ENCODE measurements around the gene GSTO2. TPM values are rescaled to one million over a fixed set of nuclear protein-coding genes. Genes with fewer than 3 reads are reported as not detected.
"Not testable (repeated sequence)": the region's sequence is repeated elsewhere in the genome, so short reads cannot be mapped to it uniquely, and the experiment has no call there.

GSTO2 gene
- 0.13 TPM in 1 of 2 replicates, not detected in the other for total RNA-seq (2014; rRNA removed; shearing (Covaris generic))

DNA sequence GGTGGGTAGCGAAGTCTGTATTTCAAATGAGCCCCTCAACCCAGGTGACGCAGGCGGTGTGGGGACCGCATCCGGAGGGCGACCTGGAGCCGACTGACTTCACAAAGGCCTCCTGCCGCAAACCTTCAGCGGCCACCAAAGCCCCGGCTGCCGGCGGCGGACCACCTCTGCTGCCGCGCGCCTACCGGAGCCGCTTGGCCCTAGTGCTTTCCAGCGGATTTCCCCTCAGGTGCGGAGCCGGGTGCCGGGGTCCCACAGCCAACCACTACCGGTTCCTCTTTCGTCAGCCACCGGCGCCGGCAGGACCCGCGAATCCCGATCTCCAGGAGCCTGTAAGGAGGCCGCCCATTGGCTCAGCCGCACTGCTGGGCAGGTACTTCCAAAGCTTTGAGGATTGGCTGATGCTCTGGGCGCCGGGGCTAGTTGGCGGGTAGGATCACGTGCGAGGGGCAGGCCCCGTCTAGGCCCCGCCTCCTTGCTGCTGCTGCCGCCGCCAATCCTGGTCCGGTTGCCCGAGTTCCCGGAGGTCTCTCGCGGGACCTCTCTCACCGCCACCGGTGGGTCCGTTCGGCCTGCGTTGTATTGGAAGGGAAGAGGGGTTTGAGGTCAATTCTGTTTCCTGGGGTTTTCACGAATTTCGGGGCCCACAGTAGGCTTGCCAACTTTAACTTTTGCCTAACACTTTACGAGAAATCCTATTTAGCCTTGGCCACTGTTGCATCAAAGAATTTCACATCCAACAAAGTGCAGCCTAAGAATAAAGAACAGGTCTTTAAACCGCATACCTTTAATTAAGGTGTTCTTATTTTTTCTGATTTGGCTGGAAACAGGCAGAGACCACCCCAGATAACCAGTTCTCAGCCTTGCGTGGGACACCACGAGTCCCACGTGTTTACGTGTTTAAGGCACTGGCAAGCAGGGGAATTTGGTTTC is at the start of gene GSTO2:
TSS of gene GSTO2 (plus strand) at position 472 of the 933 bp plus-strand sequence. CDS start 5,732 bp downstream, outside the sequence.
- DNase-seq (ENCODE audit: low read depth in 1 of 2, low spot score in 2 of 2) = peak; percentile 78 to 94
- Histone ChIP-seq H3K4me3 (peak within 1 kb of the TSS; percentile 55), H3K4me1 (replicated peaks) (no peaks in the 10 kb centered on the region), H3K9me3 (replicated peaks) (no peaks in the 10 kb centered on the region), H3K27ac (peak within 1 kb of the TSS; percentile 41; the same call in 1 of the 2 replicates), H3K27me3 (replicated peaks) (no peaks in the 10 kb centered on the region; the same call in 1 of the 2 replicates), H3K36me3 (peaks cover 54% of the 10 kb centered on the region)

DNA sequence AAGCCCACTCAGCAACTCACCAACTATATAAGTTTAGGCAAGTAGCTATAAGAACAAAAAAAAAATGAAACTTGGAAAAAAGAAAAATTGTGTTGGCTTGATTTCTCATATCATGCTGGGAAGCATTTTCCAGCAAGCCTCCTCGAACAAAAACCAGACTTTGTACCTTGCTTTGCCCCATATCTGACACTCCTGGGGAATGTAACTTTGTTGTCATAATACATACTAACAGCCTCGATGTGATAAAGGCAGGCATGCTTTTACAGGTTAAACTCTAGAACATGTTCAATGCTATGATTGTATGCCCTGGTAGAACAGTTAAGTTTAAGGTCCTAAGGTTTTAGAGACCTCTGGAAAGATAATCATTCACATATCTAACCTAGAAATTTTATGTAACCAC is 48.5 kb upstream of the GSTO2 start:
- Histone ChIP-seq H3K9me3 (replicated peaks) (no peaks in the 10 kb centered on the region), H3K4me3 (no peak overlapping the region), H3K4me1 (replicated peaks) (no peaks in the 10 kb centered on the region), H3K27me3 (replicated peaks) (peaks cover 14% of the 10 kb centered on the region), H3K27ac (no peak overlapping the region), H3K36me3 (no peaks in the 10 kb centered on the region)
- no peak for DNase-seq (ENCODE audit: low read depth in 1 of 2, low spot score in 2 of 2)

GRCh38 chr10:104223304-104223703 is 45.7 kb upstream of the GSTO2 start:
- Histone ChIP-seq H3K4me3 (no peak overlapping the region), H3K36me3 (no peaks in the 10 kb centered on the region), H3K9me3 (replicated peaks) (no peaks in the 10 kb centered on the region), H3K27me3 (replicated peaks) (peaks cover 20% of the 10 kb centered on the region), H3K27ac (no peak overlapping the region), H3K4me1 (replicated peaks) (no peaks in the 10 kb centered on the region)
- DNase-seq (ENCODE audit: low read depth in 1 of 2, low spot score in 2 of 2) = no peak

DNA sequence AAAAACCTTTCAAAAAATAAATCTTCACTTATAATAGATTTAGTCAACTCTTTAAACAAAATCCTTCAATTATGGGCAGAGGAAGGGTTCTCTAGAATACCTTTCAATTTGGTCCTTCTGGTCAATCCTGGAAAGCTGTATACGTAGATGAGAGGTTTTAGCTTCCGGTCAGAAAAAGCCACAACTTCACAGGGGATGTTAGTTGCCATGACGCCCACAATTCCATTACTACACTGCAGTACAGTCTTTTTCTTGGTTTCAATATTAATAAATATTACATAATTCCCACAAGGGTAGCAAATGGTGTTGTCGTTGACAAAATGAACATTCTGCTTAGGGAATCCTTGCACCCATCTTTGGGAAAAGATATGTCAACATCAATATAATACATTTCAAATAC is 38.5 kb upstream of the GSTO2 start:
- no peaks in the 10 kb centered on the region for H3K9me3 ChIP-seq (replicated peaks)
- no peak for DNase-seq (ENCODE audit: low read depth in 1 of 2, low spot score in 2 of 2)

DNA sequence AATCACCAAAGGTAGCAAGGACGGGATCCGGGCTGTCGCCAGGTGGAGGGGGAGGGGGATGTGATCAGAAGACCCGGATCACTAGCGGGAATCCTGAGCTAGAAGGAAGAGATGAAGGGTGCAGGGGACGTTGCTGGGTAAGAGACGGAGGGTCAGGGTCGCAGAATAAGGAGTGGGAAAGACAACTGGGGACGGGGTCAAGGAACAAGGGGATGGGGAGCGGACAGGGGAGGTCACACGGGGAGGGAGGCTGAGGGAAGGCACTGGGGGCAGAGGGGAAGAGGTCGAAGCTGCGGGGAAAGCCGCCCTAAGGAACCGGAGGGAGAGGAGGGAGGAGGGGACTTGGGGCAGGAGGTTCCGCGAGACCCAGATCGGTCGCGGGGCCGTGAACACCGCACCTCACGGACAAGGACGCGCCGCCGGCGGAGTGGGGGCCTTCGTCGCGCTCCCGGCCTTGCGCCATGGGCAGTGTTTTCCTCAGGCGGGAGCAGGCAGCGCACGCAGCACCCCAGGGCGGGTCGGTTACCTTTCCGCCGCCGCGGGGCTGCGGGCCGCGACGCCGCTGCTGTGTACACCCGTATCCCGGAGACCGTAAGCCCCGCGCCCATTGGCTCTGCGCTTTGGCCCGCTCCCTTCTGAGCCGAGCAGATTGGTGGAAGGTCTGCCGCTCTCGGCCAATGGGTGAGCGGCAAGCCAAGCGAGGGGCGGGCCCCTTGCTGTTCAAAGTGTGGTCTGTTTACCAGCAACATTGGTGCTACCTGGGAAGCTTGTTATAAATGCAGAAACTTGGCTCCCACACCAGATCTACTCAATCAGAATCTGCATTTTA is 37.0 kb upstream of the GSTO2 start, which contains the start of gene CFAP43:
TSS of gene CFAP43 (minus strand) at position 581 of the 829 bp plus-strand sequence. CDS start at position 463, 118 bp downstream.
- Histone ChIP-seq H3K36me3 (no peaks in the 10 kb centered on the region), H3K9me3 (replicated peaks) (no peaks in the 10 kb centered on the region)

More for the DNA sequence above, 38.5 kb upstream of the GSTO2 start:
- no peaks in the 10 kb centered on the region for H3K36me3 ChIP-seq
- no peak overlapping the region for H3K27ac ChIP-seq
- peaks cover 9% of the 10 kb centered on the region for H3K27me3 ChIP-seq (replicated peaks)
- no peak overlapping the region for H3K4me3 ChIP-seq
- no peaks in the 10 kb centered on the region for H3K4me1 ChIP-seq (replicated peaks)

DNA sequence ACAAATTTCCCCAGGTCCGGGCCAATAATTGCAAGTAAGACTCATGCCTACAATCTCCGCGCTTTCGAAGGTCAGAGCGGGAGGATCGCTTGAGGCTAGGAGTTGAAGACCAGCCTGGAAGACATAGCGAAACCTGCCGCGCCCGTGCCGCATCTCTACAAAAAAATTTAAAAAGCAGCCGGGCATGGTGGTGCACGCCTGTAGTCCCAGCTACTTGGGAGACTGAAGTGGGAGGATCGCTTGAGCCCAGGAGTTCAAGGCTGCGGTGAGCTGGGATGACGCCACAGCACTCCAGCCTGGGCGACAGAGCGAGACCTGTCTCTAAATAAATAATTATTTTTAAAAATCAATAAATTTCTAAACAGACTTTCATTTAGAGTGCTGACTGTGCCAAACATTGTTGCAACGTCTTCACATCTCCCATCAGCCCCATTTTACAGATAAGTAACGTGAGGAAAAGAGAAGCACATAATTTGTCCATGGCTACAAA is 36.3 kb upstream of the GSTO2 start:
- no peak for DNase-seq (ENCODE audit: low read depth in 1 of 2, low spot score in 2 of 2)
- Histone ChIP-seq H3K4me1 (replicated peaks) (no peaks in the 10 kb centered on the region), H3K27me3 (replicated peaks) (peaks cover 6% of the 10 kb centered on the region), H3K4me3 (peak overlapping the region; percentile 68), H3K9me3 (replicated peaks) (no peaks in the 10 kb centered on the region), H3K27ac (no peak overlapping the region), H3K36me3 (no peaks in the 10 kb centered on the region)

More for the DNA sequence above, 37.0 kb upstream of the GSTO2 start, which contains the start of gene CFAP43:
- DNase-seq (ENCODE audit: low read depth in 1 of 2, low spot score in 2 of 2) = peak; percentile 92 to 97
- Histone ChIP-seq H3K4me3 (peak within 1 kb of the TSS; percentile 68), H3K4me1 (replicated peaks) (no peaks in the 10 kb centered on the region), H3K27me3 (replicated peaks) (peaks cover 6% of the 10 kb centered on the region), H3K27ac (peak within 1 kb of the TSS; percentile 26; the same call in 1 of the 2 replicates)

DNA sequence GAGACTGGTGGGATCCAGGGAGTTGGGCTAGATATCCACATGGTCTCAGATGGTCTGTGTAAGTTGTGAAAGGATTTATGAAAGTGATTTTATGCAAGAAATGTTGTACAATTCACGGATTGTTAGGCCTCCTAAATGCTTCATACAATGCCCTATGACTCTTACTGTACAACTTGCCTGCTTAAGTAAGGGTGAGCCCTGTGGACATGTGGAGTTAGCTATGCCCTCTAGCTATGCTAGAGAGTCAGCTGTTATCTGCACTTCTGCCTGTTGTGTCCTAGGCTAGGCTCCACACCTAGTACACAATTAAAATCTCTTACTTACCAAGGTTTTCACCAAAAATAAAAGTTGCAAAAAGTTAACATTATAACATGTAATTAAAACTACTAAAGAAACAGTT is 35.2 kb upstream of the GSTO2 start:
- no peaks in the 10 kb centered on the region for H3K4me1 ChIP-seq (replicated peaks)
- H3K4me3 ChIP-seq = no peak overlapping the region
- no peaks in the 10 kb centered on the region for H3K36me3 ChIP-seq
- no peaks in the 10 kb centered on the region for H3K9me3 ChIP-seq (replicated peaks)
- no peak overlapping the region for H3K27ac ChIP-seq
- no peak for DNase-seq (ENCODE audit: low read depth in 1 of 2, low spot score in 2 of 2)
- peaks cover 7% of the 10 kb centered on the region for H3K27me3 ChIP-seq (replicated peaks)

- Histone ChIP-seq H3K4me1 (replicated peaks) (no peaks in the 10 kb centered on the region), H3K27me3 (replicated peaks) (peaks cover 13% of the 10 kb centered on the region), H3K36me3 (no peaks in the 10 kb centered on the region), H3K4me3 (no peak overlapping the region), H3K27ac (no peak overlapping the region), H3K9me3 (replicated peaks) (no peaks in the 10 kb centered on the region)
- no peak for DNase-seq (ENCODE audit: low read depth in 1 of 2, low spot score in 2 of 2)
These were observed 34.0 kb upstream of the GSTO2 start for GRCh38 chr10:104234934-104235333.

- no peaks in the 10 kb centered on the region for H3K36me3 ChIP-seq
- H3K27me3 ChIP-seq (replicated peaks) = peaks cover 10% of the 10 kb centered on the region
- H3K4me3 ChIP-seq = no peak overlapping the region
- no peaks in the 10 kb centered on the region for H3K9me3 ChIP-seq (replicated peaks)
- DNase-seq (ENCODE audit: low read depth in 1 of 2, low spot score in 2 of 2) = no peak
- H3K4me1 ChIP-seq (replicated peaks) = no peaks in the 10 kb centered on the region
- no peak overlapping the region for H3K27ac ChIP-seq
These were observed 33.2 kb upstream of the GSTO2 start for GRCh38 chr10:104235801-104236200.

- no peak overlapping the region for H3K27ac ChIP-seq
- H3K4me3 ChIP-seq = no peak overlapping the region
- H3K27me3 ChIP-seq (replicated peaks) = peaks cover 12% of the 10 kb centered on the region
- H3K9me3 ChIP-seq (replicated peaks) = no peaks in the 10 kb centered on the region
- no peaks in the 10 kb centered on the region for H3K4me1 ChIP-seq (replicated peaks)
- no peak for DNase-seq (ENCODE audit: low read depth in 1 of 2, low spot score in 2 of 2)
- no peaks in the 10 kb centered on the region for H3K36me3 ChIP-seq
These were observed 28.9 kb upstream of the GSTO2 start for GRCh38 chr10:104240078-104240477.

DNA sequence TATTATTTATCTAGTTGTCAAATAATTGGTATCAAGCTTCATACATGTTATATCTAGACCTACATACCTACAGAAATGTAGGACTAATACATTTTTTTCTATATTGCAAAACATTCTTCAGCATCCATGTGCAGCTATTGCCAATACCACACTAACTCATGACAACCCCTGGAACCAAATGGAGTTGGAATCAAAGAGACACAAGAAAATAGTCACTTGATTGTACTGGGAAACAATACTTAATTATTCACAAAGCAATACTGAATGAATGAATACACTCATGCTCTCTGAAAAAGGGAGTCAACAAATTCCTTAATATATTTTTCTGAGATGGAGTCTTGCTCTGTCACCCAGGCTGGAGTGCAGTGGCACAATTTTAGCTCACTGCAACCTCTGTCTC is 26.4 kb upstream of the GSTO2 start:
- peaks cover 11% of the 10 kb centered on the region for H3K27me3 ChIP-seq (replicated peaks)
- H3K36me3 ChIP-seq = no peaks in the 10 kb centered on the region
- H3K9me3 ChIP-seq (replicated peaks) = 0 out of 2 replicates have a peak, but pooled peaks cover 3% of the 10 kb centered on the region
- no peak for DNase-seq (ENCODE audit: low read depth in 1 of 2, low spot score in 2 of 2)
- H3K27ac ChIP-seq = no peak overlapping the region
- no peak overlapping the region for H3K4me3 ChIP-seq
- H3K4me1 ChIP-seq (replicated peaks) = no peaks in the 10 kb centered on the region

DNA sequence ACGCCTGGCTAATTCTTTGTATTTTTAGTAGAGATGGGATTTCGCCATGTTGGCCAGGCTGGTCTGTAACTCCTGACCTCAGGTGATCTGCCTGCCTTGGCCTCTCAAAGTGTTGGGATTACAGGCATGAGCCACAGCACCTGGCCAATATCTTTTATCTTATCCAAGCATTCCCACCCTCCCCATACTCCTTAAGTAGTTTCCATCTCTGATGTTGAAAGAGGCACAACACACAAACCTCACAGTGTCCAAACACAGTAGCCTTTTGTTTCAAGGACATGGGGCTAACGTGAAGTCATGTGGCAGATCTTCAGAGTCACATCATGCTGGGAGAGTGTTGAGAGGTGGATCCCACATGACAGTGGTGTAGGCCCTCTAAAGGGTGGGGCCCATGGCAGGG is 26.0 kb upstream of the GSTO2 start:
- H3K36me3 ChIP-seq; H3K4me1 ChIP-seq (replicated peaks); H3K27ac ChIP-seq; DNase-seq (ENCODE audit: low read depth in 1 of 2, low spot score in 2 of 2); H3K4me3 ChIP-seq; H3K27me3 ChIP-seq (replicated peaks); H3K9me3 ChIP-seq (replicated peaks): not testable (repeated sequence)

- peaks cover 3% of the 10 kb centered on the region; the same call in 1 of the 2 replicates for H3K9me3 ChIP-seq (replicated peaks)
- H3K27ac ChIP-seq = no peak overlapping the region
- no peak for DNase-seq (ENCODE audit: low read depth in 1 of 2, low spot score in 2 of 2)
- no peak overlapping the region for H3K4me3 ChIP-seq
- no peaks in the 10 kb centered on the region for H3K36me3 ChIP-seq
- H3K4me1 ChIP-seq (replicated peaks) = no peaks in the 10 kb centered on the region
- peaks cover 9% of the 10 kb centered on the region for H3K27me3 ChIP-seq (replicated peaks)
These were observed 25.5 kb upstream of the GSTO2 start for GRCh38 chr10:104243512-104243911.

All from SJSA1 (cell line).